Osteocyte (in vitro differentiated cells): ENCODE results near the gene VWA5A. TPM values are rescaled to one million over a fixed set of nuclear protein-coding genes. Genes with fewer than 3 reads are reported as not detected.
"Not testable (repeated sequence)": the region's sequence is repeated elsewhere in the genome, so short reads cannot be mapped to it uniquely, and the experiment has no call there.

Experiments
- DNase-seq: peaks from one replicate; pipeline ENCODE4 v3.0.0; 2021; ENCODE audit warnings: mixed read lengths; ENCODE audit not compliant: unreplicated experiment; ENCODE audit errors: extremely low spot score
- H3K27ac Mint-ChIP-seq: one replicate; pipeline ENCODE4 v1.8.0; 2021; ENCODE audit warnings: mild to moderate bottlenecking, mixed read lengths; ENCODE audit not compliant: unreplicated experiment
- H3K27me3 Mint-ChIP-seq: one replicate; pipeline ENCODE4 v1.8.0; 2021; ENCODE audit warnings: mixed read lengths; ENCODE audit not compliant: unreplicated experiment
- H3K36me3 Mint-ChIP-seq: one replicate; pipeline ENCODE4 v1.8.0; 2021; ENCODE audit warnings: mixed read lengths; ENCODE audit not compliant: unreplicated experiment
- H3K4me1 Mint-ChIP-seq: one replicate; pipeline ENCODE4 v1.8.0; 2021; ENCODE audit warnings: mixed read lengths; ENCODE audit not compliant: unreplicated experiment
- H3K4me3 Mint-ChIP-seq: one replicate; pipeline ENCODE4 v1.8.0; 2021; ENCODE audit warnings: mild to moderate bottlenecking, moderate library complexity, mixed read lengths; ENCODE audit not compliant: unreplicated experiment
- H3K9me3 Mint-ChIP-seq: one replicate; pipeline ENCODE4 v1.8.0; 2021; ENCODE audit warnings: mixed read lengths; ENCODE audit not compliant: unreplicated experiment
- total RNA-seq: library from RNA; stranded (reverse); gene quantifications from 2 replicates; pipeline ENCODE4 v1.2.1, GENCODE V29; 2021
- TF ChIP-seq, protein P1 (sequence below): fragments of 200-600 bp; sonication (generic); IDR thresholded peaks from 2 replicates; pipeline ENCODE4 v1.5.0; 2021; ENCODE audit warnings: antibody characterized with exemption, mild to moderate bottlenecking, moderate library complexity

Gene VWA5A
- total RNA-seq, 1 donor from 2014 or later = 10.0 TPM

GRCh38 chr11:124167826-124168231 is 52.6 kb downstream of the VWA5A start:
- Mint-ChIP-seq H3K9me3 (no peaks in the 10 kb centered on the region), H3K36me3 (no peaks in the 10 kb centered on the region), H3K4me3 (no peak overlapping the region), H3K4me1 (no peaks in the 10 kb centered on the region), H3K27ac (no peak overlapping the region), H3K27me3 (peaks cover 14% of the 10 kb centered on the region)
- DNase-seq = no peak
- TF ChIP-seq, protein P1, sequence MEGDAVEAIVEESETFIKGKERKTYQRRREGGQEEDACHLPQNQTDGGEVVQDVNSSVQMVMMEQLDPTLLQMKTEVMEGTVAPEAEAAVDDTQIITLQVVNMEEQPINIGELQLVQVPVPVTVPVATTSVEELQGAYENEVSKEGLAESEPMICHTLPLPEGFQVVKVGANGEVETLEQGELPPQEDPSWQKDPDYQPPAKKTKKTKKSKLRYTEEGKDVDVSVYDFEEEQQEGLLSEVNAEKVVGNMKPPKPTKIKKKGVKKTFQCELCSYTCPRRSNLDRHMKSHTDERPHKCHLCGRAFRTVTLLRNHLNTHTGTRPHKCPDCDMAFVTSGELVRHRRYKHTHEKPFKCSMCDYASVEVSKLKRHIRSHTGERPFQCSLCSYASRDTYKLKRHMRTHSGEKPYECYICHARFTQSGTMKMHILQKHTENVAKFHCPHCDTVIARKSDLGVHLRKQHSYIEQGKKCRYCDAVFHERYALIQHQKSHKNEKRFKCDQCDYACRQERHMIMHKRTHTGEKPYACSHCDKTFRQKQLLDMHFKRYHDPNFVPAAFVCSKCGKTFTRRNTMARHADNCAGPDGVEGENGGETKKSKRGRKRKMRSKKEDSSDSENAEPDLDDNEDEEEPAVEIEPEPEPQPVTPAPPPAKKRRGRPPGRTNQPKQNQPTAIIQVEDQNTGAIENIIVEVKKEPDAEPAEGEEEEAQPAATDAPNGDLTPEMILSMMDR = no peak

DNA sequence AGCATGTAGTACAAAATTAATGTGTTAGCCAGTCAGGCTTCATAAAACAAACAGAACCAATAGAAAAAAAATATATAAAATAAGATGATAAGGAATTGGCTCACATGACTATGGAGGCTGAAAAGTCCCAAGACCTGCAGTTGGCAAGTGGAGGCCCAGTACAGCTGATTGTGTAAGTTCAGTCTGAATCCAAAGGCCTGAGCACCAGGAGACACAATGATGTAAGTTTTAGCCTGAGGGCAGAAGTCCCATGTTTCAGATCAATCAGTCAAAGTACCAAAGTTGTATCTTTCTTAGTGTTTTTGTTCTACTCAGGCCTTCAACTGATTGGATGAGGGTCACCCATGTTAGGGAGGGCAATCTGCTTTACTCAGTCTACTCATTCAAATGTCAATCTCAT is 53.5 kb downstream of the VWA5A start:
- DNase-seq = no peak
- Mint-ChIP-seq H3K9me3 (no peaks in the 10 kb centered on the region), H3K36me3 (no peaks in the 10 kb centered on the region), H3K27me3 (peaks cover 10% of the 10 kb centered on the region), H3K27ac (no peak overlapping the region), H3K4me3 (no peak overlapping the region), H3K4me1 (no peaks in the 10 kb centered on the region)
- TF ChIP-seq, protein P1 = no peak

DNA sequence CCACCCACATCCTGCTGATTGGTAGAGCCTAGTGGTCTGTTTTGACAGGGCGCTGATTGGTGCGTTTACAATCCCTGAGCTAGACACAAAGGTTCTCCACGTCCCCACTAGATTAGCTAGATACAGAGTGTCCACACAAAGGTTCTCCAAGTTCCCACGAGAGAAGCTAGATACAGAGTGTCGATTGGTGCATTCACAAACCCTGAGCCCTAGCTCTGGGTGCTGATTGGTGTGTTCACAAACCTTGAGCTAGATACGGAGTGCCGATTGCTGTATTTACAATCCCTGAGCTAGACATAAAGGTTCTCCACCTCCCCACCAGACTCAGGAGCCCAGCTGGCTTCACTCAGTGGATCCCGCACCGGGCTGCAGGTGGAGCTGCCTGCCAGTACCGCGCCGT is 55.1 kb downstream of the VWA5A start:
- not testable (repeated sequence) for H3K36me3 Mint-ChIP-seq, H3K4me3 Mint-ChIP-seq, H3K9me3 Mint-ChIP-seq, H3K27me3 Mint-ChIP-seq, H3K27ac Mint-ChIP-seq, H3K4me1 Mint-ChIP-seq, DNase-seq

DNA sequence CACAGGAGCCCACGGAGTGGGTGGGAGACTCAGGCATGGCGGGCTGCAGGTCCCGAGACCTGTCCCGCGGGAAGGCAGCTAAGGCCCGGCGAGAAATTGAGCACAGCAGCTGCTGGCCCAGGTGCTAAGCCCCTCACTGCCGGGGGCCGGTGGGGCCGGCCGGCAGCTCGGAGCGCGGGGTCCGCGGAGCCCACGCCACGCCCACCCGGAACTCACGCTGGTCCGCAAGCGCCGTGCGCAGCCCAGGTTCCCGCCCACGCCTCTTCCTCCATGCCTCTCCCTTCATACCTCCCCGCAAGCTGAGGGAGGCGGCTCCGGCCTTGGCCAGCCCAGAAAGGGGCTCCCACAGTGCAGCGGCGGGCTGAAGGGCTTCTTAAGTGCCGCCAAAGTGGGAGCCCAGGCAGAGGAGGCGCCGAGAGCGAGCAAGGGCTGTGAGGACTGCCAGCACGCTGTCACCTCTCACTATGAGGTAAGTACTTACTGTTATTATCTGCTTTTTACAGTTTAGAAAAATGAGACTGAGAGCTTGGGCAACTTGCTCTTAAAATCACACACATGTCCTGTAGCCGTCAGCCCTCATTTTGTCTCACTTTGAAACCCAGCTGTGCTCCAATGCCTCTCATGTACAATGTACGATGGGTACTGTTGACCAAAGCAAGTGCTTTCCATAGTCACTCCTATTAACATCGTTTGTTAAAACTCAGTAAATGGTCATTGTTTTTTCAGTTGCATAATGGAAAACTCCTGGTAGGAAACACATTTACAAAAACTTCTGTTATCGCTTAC is 55.7 kb downstream of the VWA5A start:
- Mint-ChIP-seq H3K27ac (no peak overlapping the region), H3K9me3 (no peaks in the 10 kb centered on the region), H3K36me3 (no peaks in the 10 kb centered on the region), H3K27me3 (peaks cover 7% of the 10 kb centered on the region), H3K4me1 (no peaks in the 10 kb centered on the region), H3K4me3 (no peak overlapping the region)
- TF ChIP-seq, protein P1 = no peak
- DNase-seq = no peak

GRCh38 chr11:124172101-124172500 is 56.9 kb downstream of the VWA5A start:
- TF ChIP-seq, protein P1 = no peak
- Mint-ChIP-seq H3K27ac (no peak overlapping the region), H3K4me1 (no peaks in the 10 kb centered on the region), H3K36me3 (no peaks in the 10 kb centered on the region), H3K9me3 (no peaks in the 10 kb centered on the region), H3K27me3 (peaks cover 7% of the 10 kb centered on the region), H3K4me3 (no peak overlapping the region)
- DNase-seq = no peak
